Psoas muscle (tissue), 8 donors: ENCODE measurements around the gene NUP98. TPM values are rescaled to one million over a fixed set of nuclear protein-coding genes. Genes with fewer than 3 reads are reported as not detected.
"Not testable (repeated sequence)": the region's sequence is repeated elsewhere in the genome, so short reads cannot be mapped to it uniquely, and the experiment has no call there.

Experiments
- ATAC-seq, 4 donors: fragments of 200-7000 bp; cut with Tn5 transposase; one replicate each; pipeline ENCODE4 v1.9.1; 2020; ENCODE audit warnings: moderate library complexity in 3 of 4, mild to moderate bottlenecking in 2 of 4
- DNase-seq, 2 donors: peaks; one replicate each; pipeline ENCODE4 v3.0.0-alpha.2; 2020
- H3K27ac ChIP-seq: fragments of 200-600 bp; one replicate; pipeline ENCODE4 v1.8.0; 2022
- H3K27me3 ChIP-seq, 3 donors: fragments of 200-600 bp in 1 of 3; one replicate each; pipeline versions ENCODE4 v1.6.1 to v1.8.0; 2013 to 2022; ENCODE audit warnings: low read length in 2 of 3, mild to moderate bottlenecking in 2 of 3, moderate library complexity in 1 of 3; ENCODE audit not compliant: insufficient read depth in 3 of 3
- H3K36me3 ChIP-seq, 2 donors: fragments of 200-600 bp in 1 of 2; one replicate each; pipeline versions ENCODE4 v1.6.1 to v1.8.0; 2013 to 2022; ENCODE audit warnings: low read depth in 1 of 2, mild to moderate bottlenecking in 1 of 2, moderate library complexity in 1 of 2; ENCODE audit not compliant: insufficient read depth in 1 of 2
- H3K4me1 ChIP-seq: fragments of 200-600 bp; one replicate; pipeline ENCODE4 v1.8.0; 2022
- H3K4me3 ChIP-seq: fragments of 200-600 bp; one replicate; pipeline ENCODE4 v1.8.0; 2022; ENCODE audit warnings: mild to moderate bottlenecking
- H3K9me3 ChIP-seq: fragments of 200-600 bp; one replicate; pipeline ENCODE4 v1.8.0; 2022
- WGBS, 3 donors: extraction: QIAGEN DNeasy Blood & Tissue Kit; methylation state at CpG; one replicate each; pipeline versions ENCODE4 v1.1.6 to v1.1.7; 2013; 5-methylcytosine and 5-hydroxymethylcytosine counted together
- intact Hi-C, 2 donors: fragments of 100-400 bp; cut with DNase I; formaldehyde crosslinking; loops; one replicate each; pipeline versions ENCODE4 v1.11.0 to v1.14.2; 2022
- polyA plus RNA-seq, 3 donors: library from polyadenylated mRNA; stranded (reverse); fragments of 200-250 nt; gene quantifications; one replicate each; pipeline ENCODE4 v1.2.3, GENCODE V29; 2013
- total RNA-seq, 4 donors: library from RNA; stranded (reverse); fragmentation: NEBNext Ultra II Directional in 2 of 4; extraction: Animal tissue kit (Norgen Biotek cat#: 25700) in 2 of 4; gene quantifications; one replicate each; pipeline versions ENCODE4 v1.2.1 to v1.2.4, GENCODE V29; 2021 to 2023
- TF ChIP-seq, protein P1 (sequence below): fragments of 200-600 bp; IDR thresholded peaks from one replicate; pipeline ENCODE4 v1.8.0; 2022; ENCODE audit warnings: antibody characterized with exemption
- donor health status: healthy with polysubstance abuse.
- donor health status: DM: no; HTN: no; CAD: no; lungs with moderate emphysema.
- donor health status: Bipolar disorder and iron deficiency.
- donor health status: healthy.
- donor health status: DM: yes; HTN: yes; CAD: no.
- donor health status: DM: no; HTN: no; CAD: no.
- donor health status: DM: no; HTN: no; CAD: no.
- donor health status: DM: yes; HTN: yes; CAD: no.

The NUP98 gene
- total and polyA plus RNA-seq, 7 donors = 25.9 to 85.1 (median 59.3) TPM

DNA sequence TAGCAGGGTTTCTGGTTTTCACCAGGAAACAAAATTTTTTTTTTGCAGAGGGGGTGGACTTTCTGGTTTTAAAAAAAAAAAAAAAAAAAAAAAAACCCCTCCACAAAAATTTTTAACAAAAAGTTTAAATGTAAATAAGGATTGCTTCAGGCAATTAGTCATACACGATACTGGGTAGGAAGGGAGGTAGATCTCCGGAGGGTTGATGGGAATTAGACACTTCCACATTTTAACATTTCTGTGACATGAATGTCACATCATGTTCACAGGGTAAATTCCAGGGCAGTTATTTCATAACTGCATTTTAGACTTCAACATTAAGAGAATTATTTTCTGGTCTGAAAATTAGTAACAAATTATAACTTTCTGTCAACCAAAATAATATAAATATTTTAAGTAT, 15.9 kb downstream of the NUP98 start:
- peaks cover 31% of the 10 kb centered on the region for H3K4me1 ChIP-seq
- TF ChIP-seq, protein P1, sequence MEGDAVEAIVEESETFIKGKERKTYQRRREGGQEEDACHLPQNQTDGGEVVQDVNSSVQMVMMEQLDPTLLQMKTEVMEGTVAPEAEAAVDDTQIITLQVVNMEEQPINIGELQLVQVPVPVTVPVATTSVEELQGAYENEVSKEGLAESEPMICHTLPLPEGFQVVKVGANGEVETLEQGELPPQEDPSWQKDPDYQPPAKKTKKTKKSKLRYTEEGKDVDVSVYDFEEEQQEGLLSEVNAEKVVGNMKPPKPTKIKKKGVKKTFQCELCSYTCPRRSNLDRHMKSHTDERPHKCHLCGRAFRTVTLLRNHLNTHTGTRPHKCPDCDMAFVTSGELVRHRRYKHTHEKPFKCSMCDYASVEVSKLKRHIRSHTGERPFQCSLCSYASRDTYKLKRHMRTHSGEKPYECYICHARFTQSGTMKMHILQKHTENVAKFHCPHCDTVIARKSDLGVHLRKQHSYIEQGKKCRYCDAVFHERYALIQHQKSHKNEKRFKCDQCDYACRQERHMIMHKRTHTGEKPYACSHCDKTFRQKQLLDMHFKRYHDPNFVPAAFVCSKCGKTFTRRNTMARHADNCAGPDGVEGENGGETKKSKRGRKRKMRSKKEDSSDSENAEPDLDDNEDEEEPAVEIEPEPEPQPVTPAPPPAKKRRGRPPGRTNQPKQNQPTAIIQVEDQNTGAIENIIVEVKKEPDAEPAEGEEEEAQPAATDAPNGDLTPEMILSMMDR = no peak
- H3K36me3 ChIP-seq = peaks cover 8 to 56% of the 10 kb centered on the region in 2 donors
- intact Hi-C loops = no loop called here
- no peaks in the 10 kb centered on the region for H3K9me3 ChIP-seq
- 6 to 22% (median 9%) methylated on average over 2 of the region's 2 CpGs for WGBS, 3 donors
- no peak overlapping the region for H3K4me3 ChIP-seq
- H3K27me3 ChIP-seq = no peaks in the 10 kb centered on the region
- ATAC-seq (peak; percentile 56 to 76 (median 72)), DNase-seq (no peak)
- H3K27ac ChIP-seq = peak overlapping the region; percentile 58

DNA sequence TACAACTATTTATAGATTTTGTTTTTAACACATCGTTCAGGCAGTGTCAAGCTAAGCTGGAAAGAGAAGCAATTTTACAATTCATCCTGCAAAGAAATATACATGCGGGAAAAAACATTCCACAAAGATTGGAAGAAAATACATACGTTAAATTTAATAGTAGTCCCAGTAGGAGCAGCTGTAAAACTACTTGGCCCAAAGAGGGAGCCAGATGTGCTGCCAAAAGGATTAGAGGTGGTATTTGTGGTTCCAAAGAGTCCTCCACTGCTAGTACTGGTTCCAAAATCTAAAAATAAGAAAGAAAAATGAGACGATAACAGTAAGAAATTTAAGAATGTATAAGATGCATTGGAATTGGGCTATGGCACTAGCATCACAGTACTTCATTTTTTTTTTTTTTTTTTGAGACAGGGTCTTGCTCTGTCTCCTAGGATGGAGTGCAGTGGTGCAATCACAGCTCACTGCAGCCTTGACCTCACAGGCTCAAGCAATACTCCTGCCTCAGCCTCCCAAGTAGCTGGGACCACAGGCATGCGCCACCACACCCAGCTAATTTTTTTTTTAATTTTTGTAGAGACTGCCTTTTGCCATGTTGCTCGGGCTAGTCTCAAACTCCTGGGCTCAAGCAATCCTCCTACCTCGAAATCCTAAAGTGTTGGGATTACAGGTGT, 21.5 kb downstream of the NUP98 start:
- Histone ChIP-seq H3K4me1 (peaks cover 10% of the 10 kb centered on the region), H3K27me3 (no peaks in the 10 kb centered on the region), H3K36me3 (peaks cover 12 to 97% of the 10 kb centered on the region in 2 donors), H3K27ac (no peak overlapping the region), H3K9me3 (no peaks in the 10 kb centered on the region), H3K4me3 (no peak overlapping the region)
- TF ChIP-seq, protein P1 = no peak
- 46 to 55% (median 46%) methylated on average over 7 of the region's 7 CpGs for WGBS, 3 donors
- no peak for DNase-seq
- peak in 3 of 4 donors; percentile 37 to 78 (median 74) for ATAC-seq
- intact Hi-C loops = no loop called here

DNA sequence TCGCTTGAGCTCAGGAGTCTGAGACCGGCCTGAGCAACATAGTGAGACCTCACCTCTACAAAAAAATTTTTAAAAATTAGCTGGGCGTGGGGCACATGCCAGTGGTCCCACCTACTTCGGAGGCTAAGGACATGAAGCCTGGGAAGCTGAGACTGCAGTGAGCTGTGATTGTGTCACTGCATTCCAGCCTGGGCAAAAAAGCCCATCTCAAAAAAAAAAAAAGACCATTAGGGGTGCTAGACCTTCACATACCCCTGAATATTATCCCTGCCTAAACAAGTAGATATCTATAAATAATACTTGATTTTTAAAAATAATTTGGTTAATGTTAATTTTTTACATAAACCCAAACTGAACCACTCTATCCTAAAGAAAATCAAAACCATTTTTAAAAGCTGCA, 24.2 kb downstream of the NUP98 start:
- TF ChIP-seq, protein P1 = no peak
- no peak for ATAC-seq
- Histone ChIP-seq H3K27me3 (no peaks in the 10 kb centered on the region), H3K27ac (no peak overlapping the region), H3K9me3 (no peaks in the 10 kb centered on the region), H3K4me1 (peaks cover 7% of the 10 kb centered on the region), H3K4me3 (no peak overlapping the region), H3K36me3 (peaks cover 10 to 99% of the 10 kb centered on the region in 2 donors)
- 88 to 91% (median 91%) methylated on average over 4 of the region's 4 CpGs for WGBS, 3 donors
- no peak for DNase-seq
- intact Hi-C loops = no loop called here

DNA sequence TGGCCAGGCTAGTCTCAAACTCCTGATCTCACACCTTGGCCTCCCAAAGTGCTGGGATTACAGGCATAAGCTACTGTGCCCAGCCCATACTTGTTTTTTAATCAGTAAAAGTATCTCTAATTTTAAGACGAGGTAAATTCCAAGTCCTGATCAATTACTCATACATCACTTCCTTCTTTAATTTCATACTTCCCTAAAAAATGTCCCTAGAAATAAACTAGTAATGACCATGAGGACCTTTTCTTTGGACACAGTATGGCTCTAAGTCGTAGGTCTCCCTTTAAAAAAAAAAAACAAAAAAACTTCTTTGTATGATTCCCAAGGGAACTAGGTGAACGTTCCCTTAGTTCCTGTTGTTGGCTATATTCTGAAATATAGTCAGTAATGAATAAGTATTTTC, 29.8 kb downstream of the NUP98 start:
- peaks cover 19 to 100% of the 10 kb centered on the region in 2 donors for H3K36me3 ChIP-seq
- 66 to 80% (median 70%) methylated on average over 3 of the region's 3 CpGs for WGBS, 3 donors
- ATAC-seq (no peak), DNase-seq (no peak)
- intact Hi-C loops = no loop called here
- H3K9me3 ChIP-seq = no peaks in the 10 kb centered on the region
- no peaks in the 10 kb centered on the region for H3K4me1 ChIP-seq
- H3K27ac ChIP-seq = no peak overlapping the region
- H3K4me3 ChIP-seq = no peak overlapping the region
- no peaks in the 10 kb centered on the region for H3K27me3 ChIP-seq
- TF ChIP-seq, protein P1 = no peak

DNA sequence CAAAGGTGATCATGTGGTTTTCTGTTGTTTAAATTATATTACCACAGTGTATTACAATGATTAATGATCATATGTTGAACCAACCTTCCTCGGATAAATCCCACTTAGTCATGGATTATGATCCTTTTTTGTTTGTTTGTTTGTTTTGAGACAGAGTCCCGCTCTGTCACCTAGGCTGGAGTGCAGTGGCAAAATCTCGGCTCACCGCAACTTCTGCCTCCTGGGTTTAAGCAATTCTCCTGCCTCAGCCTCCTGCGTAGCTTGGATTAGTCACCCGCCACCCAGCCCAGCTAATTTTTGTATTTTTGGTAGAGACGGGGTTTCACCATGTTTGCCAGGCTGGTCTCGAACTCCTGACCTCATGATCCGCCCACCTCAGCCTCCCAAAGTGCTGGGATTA, 30.5 kb downstream of the NUP98 start:
- ATAC-seq, DNase-seq, H3K4me1 ChIP-seq, H3K4me3 ChIP-seq, H3K27me3 ChIP-seq, H3K9me3 ChIP-seq, H3K27ac ChIP-seq, intact Hi-C loops: not testable (repeated sequence)
- 91 to 95% (median 93%) methylated on average over 9 of the region's 9 CpGs for WGBS, 3 donors
- peaks cover 19 to 100% of the 10 kb centered on the region in 2 donors for H3K36me3 ChIP-seq
